Calu3 (cell line): ENCODE results near the gene PPP3CA. TPM values are rescaled to one million over a fixed set of nuclear protein-coding genes. Genes with fewer than 3 reads are reported as not detected.

Experiments
- BruUV-seq: library from RNA; stranded (reverse); fragments of 400-500 nt; replicated peaks from 2 replicates; lab custom pipeline; 2021; lab: Mats Ljungman, UMichigan
- CTCF ChIA-PET: fragments of 300-600 bp; sonication (Branson Sonifier 250); formaldehyde crosslinking; loops from one replicate; lab custom pipeline; 2022; ENCODE audit warnings: antibody characterized with exemption; lab: Charles Lee
- DNase-seq: peaks from one replicate; pipeline ENCODE4 v3.0.0; 2022
- H3K27ac Mint-ChIP-seq: one replicate; pipeline ENCODE4 v1.8.0; 2022; ENCODE audit warnings: mixed read lengths; ENCODE audit not compliant: unreplicated experiment
- H3K27me3 Mint-ChIP-seq: one replicate; pipeline ENCODE4 v1.8.0; 2022; ENCODE audit warnings: mixed read lengths; ENCODE audit not compliant: unreplicated experiment
- H3K36me3 Mint-ChIP-seq: one replicate; pipeline ENCODE4 v1.8.0; 2022; ENCODE audit warnings: mild to moderate bottlenecking, moderate library complexity, mixed read lengths; ENCODE audit not compliant: insufficient read depth, unreplicated experiment
- H3K4me1 Mint-ChIP-seq: one replicate; pipeline ENCODE4 v1.8.0; 2022; ENCODE audit warnings: mild to moderate bottlenecking, low read depth, mixed read lengths; ENCODE audit not compliant: unreplicated experiment
- H3K4me3 Mint-ChIP-seq: one replicate; pipeline ENCODE4 v1.8.0; 2022; ENCODE audit warnings: mild to moderate bottlenecking, low read depth, moderate library complexity, mixed read lengths; ENCODE audit not compliant: unreplicated experiment
- H3K9me3 Mint-ChIP-seq: one replicate; pipeline ENCODE4 v1.8.0; 2022; ENCODE audit warnings: low read depth, mixed read lengths; ENCODE audit not compliant: unreplicated experiment
- intact Hi-C: fragments of 100-400 bp; cut with micrococcal nuclease; formaldehyde crosslinking; loops from one replicate; pipeline ENCODE4 v1.10.0; 2022; ENCODE audit not compliant: unreplicated experiment
- total RNA-seq: library from RNA; stranded (reverse); gene quantifications from 2 replicates; pipeline ENCODE4 v1.2.3, GENCODE V29; 2022
- TF ChIP-seq, protein P1 (sequence below): fragments of 200-600 bp; IDR thresholded peaks from one replicate; pipeline ENCODE4 v1.8.0; 2022; ENCODE audit warnings: antibody characterized with exemption; ENCODE audit not compliant: unreplicated experiment

PPP3CA gene
- total RNA-seq, 1 experiment from 2014 or later = 33.7 TPM

DNA sequence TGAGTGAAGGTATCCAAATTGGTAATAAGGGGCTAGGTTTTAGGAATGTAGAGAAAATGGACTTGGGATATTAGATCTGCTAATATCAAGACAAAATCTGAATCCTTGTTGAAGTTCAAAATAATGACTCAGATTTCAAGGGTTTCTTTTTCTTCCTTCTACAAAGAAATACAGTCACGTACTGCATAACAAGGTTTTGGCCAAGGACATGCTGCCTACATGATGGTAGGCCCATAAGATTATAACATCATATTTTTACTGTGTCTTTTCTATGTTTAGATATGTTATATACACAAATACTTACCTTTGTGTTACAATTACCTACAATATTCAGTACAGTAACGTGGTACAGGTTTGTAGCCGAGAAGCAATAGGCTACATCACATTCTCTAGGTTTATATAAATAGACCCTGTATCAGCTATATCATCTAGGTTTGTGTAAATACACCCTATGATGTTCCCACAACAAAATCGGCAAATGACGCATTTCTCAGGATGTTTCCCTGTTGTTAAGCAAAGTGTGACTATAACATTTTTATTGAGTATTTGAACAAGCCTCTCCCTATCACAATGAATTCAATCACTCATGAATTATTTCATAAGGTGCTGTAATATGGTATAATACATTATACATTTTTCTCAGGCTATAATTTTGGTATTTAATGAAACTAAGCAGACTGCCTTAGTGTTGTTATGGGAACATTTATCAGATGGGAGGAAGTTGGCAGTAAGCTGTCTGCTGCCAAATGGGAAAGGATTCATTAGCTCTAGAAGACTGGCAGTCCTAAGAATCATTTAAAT, 186.3 kb downstream of the PPP3CA start:
- no TSS peak for BruUV-seq
- CTCF ChIA-PET = no interaction called here
- intact Hi-C loops = no loop called here
- Mint-ChIP-seq H3K36me3 (no peaks in the 10 kb centered on the region), H3K9me3 (no peaks in the 10 kb centered on the region), H3K27me3 (no peaks in the 10 kb centered on the region), H3K4me3 (no peak overlapping the region), H3K27ac (no peak overlapping the region), H3K4me1 (peaks cover 34% of the 10 kb centered on the region)
- DNase-seq = no peak
- TF ChIP-seq, protein P1, sequence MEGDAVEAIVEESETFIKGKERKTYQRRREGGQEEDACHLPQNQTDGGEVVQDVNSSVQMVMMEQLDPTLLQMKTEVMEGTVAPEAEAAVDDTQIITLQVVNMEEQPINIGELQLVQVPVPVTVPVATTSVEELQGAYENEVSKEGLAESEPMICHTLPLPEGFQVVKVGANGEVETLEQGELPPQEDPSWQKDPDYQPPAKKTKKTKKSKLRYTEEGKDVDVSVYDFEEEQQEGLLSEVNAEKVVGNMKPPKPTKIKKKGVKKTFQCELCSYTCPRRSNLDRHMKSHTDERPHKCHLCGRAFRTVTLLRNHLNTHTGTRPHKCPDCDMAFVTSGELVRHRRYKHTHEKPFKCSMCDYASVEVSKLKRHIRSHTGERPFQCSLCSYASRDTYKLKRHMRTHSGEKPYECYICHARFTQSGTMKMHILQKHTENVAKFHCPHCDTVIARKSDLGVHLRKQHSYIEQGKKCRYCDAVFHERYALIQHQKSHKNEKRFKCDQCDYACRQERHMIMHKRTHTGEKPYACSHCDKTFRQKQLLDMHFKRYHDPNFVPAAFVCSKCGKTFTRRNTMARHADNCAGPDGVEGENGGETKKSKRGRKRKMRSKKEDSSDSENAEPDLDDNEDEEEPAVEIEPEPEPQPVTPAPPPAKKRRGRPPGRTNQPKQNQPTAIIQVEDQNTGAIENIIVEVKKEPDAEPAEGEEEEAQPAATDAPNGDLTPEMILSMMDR = no peak

DNA sequence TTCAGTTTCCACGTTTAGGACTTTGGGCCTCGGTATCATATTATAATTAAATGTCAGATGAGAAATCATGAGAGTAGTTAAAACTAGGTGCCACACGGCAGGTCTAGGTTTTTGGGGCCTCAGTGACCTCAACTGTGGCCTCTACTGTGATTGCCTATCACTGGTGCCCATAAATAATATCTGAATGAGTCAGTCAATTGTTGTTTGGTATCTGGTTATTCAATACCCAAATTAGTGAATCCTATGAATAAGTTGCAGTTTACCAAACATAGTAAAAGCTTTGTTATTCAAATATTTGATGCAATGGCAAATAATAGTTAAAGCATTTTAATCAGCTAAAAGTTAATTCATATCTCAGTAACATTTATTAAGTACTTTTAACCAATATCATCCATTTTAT, 188.8 kb downstream of the PPP3CA start:
- TF ChIP-seq, protein P1 = no peak
- no peak for DNase-seq

DNA sequence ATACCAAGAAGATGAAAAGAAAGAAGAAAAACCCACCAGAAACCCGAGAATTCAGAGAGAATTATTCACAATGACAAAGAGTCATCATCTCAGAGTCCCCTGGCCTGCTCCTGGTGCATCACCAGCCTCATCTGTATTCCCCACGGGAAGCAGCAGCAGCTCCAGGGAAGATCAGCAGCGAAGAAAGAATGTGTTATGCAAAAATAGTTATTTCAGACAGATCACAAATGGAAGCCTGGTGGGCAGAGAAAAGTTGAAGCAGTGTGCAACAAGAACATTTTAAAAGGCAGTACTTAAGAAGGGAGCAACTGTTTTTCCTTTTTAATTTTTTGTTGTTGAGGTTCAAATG, 189.2 kb downstream of the PPP3CA start:
- Mint-ChIP-seq H3K27ac (no peak overlapping the region), H3K9me3 (no peaks in the 10 kb centered on the region), H3K4me3 (no peak overlapping the region), H3K36me3 (no peaks in the 10 kb centered on the region), H3K27me3 (no peaks in the 10 kb centered on the region), H3K4me1 (peaks cover 30% of the 10 kb centered on the region)
- intact Hi-C loops = no loop called here
- BruUV-seq = no TSS peak
- no peak for DNase-seq
- TF ChIP-seq, protein P1 = no peak
- CTCF ChIA-PET = interaction anchor here (0.7 kb wide), 1 partner anchor 26 kb away, joined by 5 read pairs; no protein-coding TSS in a partner anchor

More for the DNA sequence above, 188.8 kb downstream of the PPP3CA start:
- intact Hi-C loops = no loop called here
- H3K36me3 Mint-ChIP-seq = no peaks in the 10 kb centered on the region
- peaks cover 33% of the 10 kb centered on the region for H3K4me1 Mint-ChIP-seq
- no peaks in the 10 kb centered on the region for H3K27me3 Mint-ChIP-seq
- CTCF ChIA-PET = interaction anchor here (0.7 kb wide), 1 partner anchor 21 kb away, joined by 3 read pairs; no protein-coding TSS in a partner anchor
- H3K27ac Mint-ChIP-seq = no peak overlapping the region
- no peaks in the 10 kb centered on the region for H3K9me3 Mint-ChIP-seq
- H3K4me3 Mint-ChIP-seq = no peak overlapping the region
- no TSS peak for BruUV-seq

DNA sequence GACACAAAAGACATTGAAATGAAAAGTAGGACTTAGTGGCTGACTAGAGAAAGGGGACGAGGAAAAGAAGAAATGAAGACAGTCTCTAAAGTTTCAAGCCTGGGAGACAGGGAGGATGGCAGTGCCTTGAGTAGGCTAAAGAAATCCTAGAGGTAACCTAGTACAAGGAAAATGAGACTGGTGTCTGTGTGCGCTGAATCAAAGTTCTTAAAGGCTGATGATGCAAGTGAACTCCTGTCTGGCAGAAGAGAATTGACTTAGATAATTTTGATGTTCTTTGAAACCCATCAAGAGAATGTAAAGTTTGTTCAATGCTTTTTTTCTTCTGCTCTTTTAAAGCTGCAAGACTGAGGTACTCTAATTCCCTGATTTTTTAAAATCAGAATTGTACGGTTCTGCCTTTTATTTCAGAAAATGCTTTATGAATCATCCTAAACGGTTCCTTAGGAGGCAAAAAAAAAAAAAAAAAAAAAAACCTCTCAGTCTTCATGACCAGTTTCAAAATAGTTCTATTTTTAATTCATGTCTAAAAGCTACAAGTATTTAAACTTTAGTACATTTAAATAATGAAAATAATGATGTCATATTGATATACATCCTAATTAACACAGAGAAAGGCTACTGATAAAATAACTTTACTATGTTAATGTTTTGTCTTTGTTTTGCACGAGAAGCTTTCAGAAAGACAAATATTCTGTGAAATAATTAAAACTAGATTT, 189.8 kb downstream of the PPP3CA start:
- DNase-seq = no peak
- peak overlapping the region; percentile 51 for H3K27ac Mint-ChIP-seq
- no peaks in the 10 kb centered on the region for H3K9me3 Mint-ChIP-seq
- TF ChIP-seq, protein P1 = no peak
- H3K36me3 Mint-ChIP-seq = no peaks in the 10 kb centered on the region
- no peaks in the 10 kb centered on the region for H3K27me3 Mint-ChIP-seq
- no TSS peak for BruUV-seq
- CTCF ChIA-PET = interaction anchor here (0.7 kb wide), 1 partner anchor 27 kb away, joined by 5 read pairs; no protein-coding TSS in a partner anchor
- H3K4me1 Mint-ChIP-seq = peaks cover 30% of the 10 kb centered on the region
- intact Hi-C loops = no loop called here
- no peak overlapping the region for H3K4me3 Mint-ChIP-seq
